Fibroblast of lung (primary cell): ENCODE data around the gene FUBP1.
"Not testable (repeated sequence)": the region's sequence is repeated elsewhere in the genome, so short reads cannot be mapped to it uniquely, and the experiment has no call there.

Experiments used
- CTCF ChIP-seq, 2 donors: IDR thresholded peaks in 1 of 2; conservative IDR thresholded peaks in 1 of 2; 1 replicate in 1 of 2; 2 replicates in 1 of 2; pipeline ENCODE4 v1.5.1; 2011 to 2012; ENCODE audit warnings: low read length in 2 of 2, control low read depth in 1 of 2, inconsistent platforms in 1 of 2, low read depth in 1 of 2, mild to moderate bottlenecking in 1 of 2
- EZH2 ChIP-seq: IDR thresholded peaks from 2 replicates; pipeline ENCODE4 v1.5.1; 2012; ENCODE audit warnings: low read length, control low read depth, mild to moderate bottlenecking; ENCODE audit errors: missing control alignments

GRCh38 chr1:78000536-78000935 lies 21.7 kb upstream of the FUBP1 start:
- not testable (repeated sequence) for TF ChIP-seq CTCF (conservative IDR thresholded peaks at IDR 0.05 in 1 of 2, IDR thresholded peaks at IDR 0.05 in 1 of 2; ENCODE audit: low read depth in 1 of 2, low read length in 2 of 2); EZH2
